ENCODE data around the gene TSR3.
A peak's percentile ranks its signal among the peaks of the same experiment; 100 is the strongest.

The TSR3 gene

GRCh38 chr16:1366712-1367299 is 15.1 kb upstream of the TSR3 start:
- Histone ChIP-seq H3K79me2 (no peaks in the 10 kb centered on the region), H3K27ac (no peak overlapping the region), H3K36me3 (ENCODE audit: control insufficient read depth, insufficient read depth, low read length) (no peaks in the 10 kb centered on the region), H3K9me3 (ENCODE audit: control insufficient read depth, low read length) (no peaks in the 10 kb centered on the region), H3K27me3 (ENCODE audit: control insufficient read depth, insufficient read depth, low read length) (no peaks in the 10 kb centered on the region), H3K4me2 (ENCODE audit: low read length) (no peak overlapping the region), H3K9ac (no peak overlapping the region), H2AFZ (no peak overlapping the region), H3K4me1 (no peaks in the 10 kb centered on the region), H3K4me3 (ENCODE audit: low read depth, low read length) (no peak overlapping the region)
- no peak for TF ChIP-seq CTCF (IDR thresholded peaks at IDR 0.05)

DNA sequence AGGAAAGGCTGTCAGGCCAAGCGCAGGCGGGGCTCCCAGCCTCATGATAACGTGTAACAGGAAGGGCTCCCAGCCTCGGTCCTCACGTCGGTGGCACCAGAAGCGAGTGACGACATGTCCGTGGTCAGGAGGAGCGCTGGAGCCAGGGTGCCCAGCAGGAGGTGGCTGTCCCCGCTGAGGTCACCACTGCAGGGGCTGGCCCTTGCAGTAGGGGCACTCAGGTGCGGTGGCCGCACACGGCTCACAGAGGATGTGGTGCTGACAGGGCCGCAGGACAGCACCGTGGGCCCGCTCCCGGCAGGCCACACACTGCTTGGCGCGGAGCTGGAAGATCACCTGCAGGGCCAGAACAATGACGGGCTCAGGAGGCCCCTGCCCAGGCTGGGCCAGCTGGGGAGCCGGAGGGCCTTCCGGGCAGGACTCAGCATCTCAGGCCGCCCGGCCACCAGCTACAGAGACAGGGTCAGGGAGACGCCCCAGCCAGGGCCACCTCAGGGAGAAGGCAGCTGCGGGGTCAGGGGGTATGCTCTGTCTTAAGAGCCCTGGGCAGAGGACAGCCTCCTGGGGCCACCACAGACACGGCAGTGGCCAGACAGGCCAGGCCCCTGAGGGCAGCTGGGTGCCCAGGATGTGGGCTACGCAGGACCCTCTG is 14.5 kb upstream of the TSR3 start:
- no peak overlapping the region for H3K27ac ChIP-seq
- no peaks in the 10 kb centered on the region for H3K9me3 ChIP-seq (ENCODE audit: control insufficient read depth, low read length)
- H3K36me3 ChIP-seq (ENCODE audit: control insufficient read depth, insufficient read depth, low read length) = no peaks in the 10 kb centered on the region
- no peaks in the 10 kb centered on the region for H3K4me1 ChIP-seq
- no peak overlapping the region for H3K9ac ChIP-seq
- H3K79me2 ChIP-seq = no peaks in the 10 kb centered on the region
- H2AFZ ChIP-seq = no peak overlapping the region
- no peak overlapping the region for H3K4me3 ChIP-seq (ENCODE audit: low read depth, low read length)
- H3K4me2 ChIP-seq (ENCODE audit: low read length) = no peak overlapping the region
- TF ChIP-seq CTCF (IDR thresholded peaks at IDR 0.05) = no peak
- no peaks in the 10 kb centered on the region for H3K27me3 ChIP-seq (ENCODE audit: control insufficient read depth, insufficient read depth, low read length)

GRCh38 chr16:1364510-1364909 is 12.8 kb upstream of the TSR3 start:
- Histone ChIP-seq H3K4me3 (ENCODE audit: low read depth, low read length) (no peak overlapping the region), H3K27me3 (ENCODE audit: control insufficient read depth, insufficient read depth, low read length) (no peaks in the 10 kb centered on the region), H3K4me1 (no peaks in the 10 kb centered on the region), H3K27ac (no peak overlapping the region), H3K79me2 (peaks cover 5% of the 10 kb centered on the region), H3K9me3 (ENCODE audit: control insufficient read depth, low read length) (no peaks in the 10 kb centered on the region), H3K9ac (no peak overlapping the region), H2AFZ (no peak overlapping the region), H3K36me3 (ENCODE audit: control insufficient read depth, insufficient read depth, low read length) (no peaks in the 10 kb centered on the region), H3K4me2 (ENCODE audit: low read length) (no peak overlapping the region)
- TF ChIP-seq CTCF (IDR thresholded peaks at IDR 0.05) = no peak

GRCh38 chr16:1363501-1364041 is 11.9 kb upstream of the TSR3 start:
- H3K9ac ChIP-seq = no peak overlapping the region
- no peaks in the 10 kb centered on the region for H3K4me1 ChIP-seq
- H2AFZ ChIP-seq = no peak overlapping the region
- H3K27me3 ChIP-seq (ENCODE audit: control insufficient read depth, insufficient read depth, low read length) = no peaks in the 10 kb centered on the region
- H3K9me3 ChIP-seq (ENCODE audit: control insufficient read depth, low read length) = no peaks in the 10 kb centered on the region
- H3K4me2 ChIP-seq (ENCODE audit: low read length) = no peak overlapping the region
- no peak overlapping the region for H3K4me3 ChIP-seq (ENCODE audit: low read depth, low read length)
- no peak overlapping the region for H3K27ac ChIP-seq
- H3K79me2 ChIP-seq = peaks cover 9% of the 10 kb centered on the region
- TF ChIP-seq CTCF (IDR thresholded peaks at IDR 0.05) = peak; percentile 63
- no peaks in the 10 kb centered on the region for H3K36me3 ChIP-seq (ENCODE audit: control insufficient read depth, insufficient read depth, low read length)

- Histone ChIP-seq H3K4me2 (ENCODE audit: low read length) (no peak overlapping the region), H3K4me1 (no peaks in the 10 kb centered on the region), H3K9ac (no peak overlapping the region), H3K4me3 (ENCODE audit: low read depth, low read length) (no peak overlapping the region), H3K27me3 (ENCODE audit: control insufficient read depth, insufficient read depth, low read length) (no peaks in the 10 kb centered on the region), H3K36me3 (ENCODE audit: control insufficient read depth, insufficient read depth, low read length) (no peaks in the 10 kb centered on the region), H3K27ac (no peak overlapping the region), H3K9me3 (ENCODE audit: control insufficient read depth, low read length) (no peaks in the 10 kb centered on the region), H3K79me2 (peaks cover 9% of the 10 kb centered on the region), H2AFZ (no peak overlapping the region)
- TF ChIP-seq CTCF (IDR thresholded peaks at IDR 0.05) = no peak
Measured at GRCh38 chr16:1362807-1363206, 11.1 kb upstream of the TSR3 start.

Measured in parathyroid adenoma (tissue), 2 donors.